Dermis microvascular lymphatic vessel endothelial cell (primary cell): Measurements from ENCODE around the gene SAA1. TPM values are rescaled to one million over a fixed set of nuclear protein-coding genes. Genes with fewer than 3 reads are reported as not detected.
A peak's percentile ranks its signal among the peaks of the same experiment; 100 is the strongest.
"Not testable (repeated sequence)": the region's sequence is repeated elsewhere in the genome, so short reads cannot be mapped to it uniquely, and the experiment has no call there.

Source experiments
- DNase-seq, 2 donors: peaks; one replicate each; pipeline versions ENCODE4 v3.0.0 to v3.0.0-alpha.2; 2010; ENCODE audit warnings: low read depth in 2 of 2
- total RNA-seq: library from RNA; depleted of rRNA; stranded (reverse); fragments of >200 nt; gene quantifications from 2 replicates; pipeline ENCODE4 v1.2.1, GENCODE V29; 2014

SAA1 gene
- total RNA-seq = not detected in 2 replicates

GRCh38 chr11:18265949-18266348, at the start of gene SAA1:
TSS of gene SAA1 (plus strand) at chr11:18266264. CDS start at chr11:18266888, 624 bp downstream.
- no peak for DNase-seq

- no peak for DNase-seq
Measured at GRCh38 chr11:18221274-18221876, 44.7 kb upstream of the SAA1 start.

- DNase-seq = no peak
Measured at GRCh38 chr11:18222814-18223421, 43.1 kb upstream of the SAA1 start.

- no peak for DNase-seq
Measured at GRCh38 chr11:18223591-18224387, 42.3 kb upstream of the SAA1 start.

GRCh38 chr11:18225913-18226312, 40.2 kb upstream of the SAA1 start:
- DNase-seq = no peak

- DNase-seq = no peak
Measured at GRCh38 chr11:18229501-18229900, 36.6 kb upstream of the SAA1 start.

GRCh38 chr11:18230859-18231258, 35.2 kb upstream of the SAA1 start:
- no peak for DNase-seq

- no peak for DNase-seq
Measured at GRCh38 chr11:18233912-18234311, 32.2 kb upstream of the SAA1 start.

- no peak for DNase-seq
Measured at GRCh38 chr11:18235394-18236334, 30.4 kb upstream of the SAA1 start.

GRCh38 chr11:18236664-18237356, 29.3 kb upstream of the SAA1 start, which contains the start of gene SAA4:
TSS of gene SAA4 (minus strand) at chr11:18236802. CDS start at chr11:18235926, 876 bp downstream.
- DNase-seq = no peak

- DNase-seq = no peak
Measured at GRCh38 chr11:18239655-18240054, 26.4 kb upstream of the SAA1 start.

- DNase-seq = peak; percentile 12 to 71
Measured at GRCh38 chr11:18243783-18244362, 22.2 kb upstream of the SAA1 start.

- DNase-seq = no peak
Measured at GRCh38 chr11:18245396-18245795, 20.7 kb upstream of the SAA1 start.

GRCh38 chr11:18246379-18247190, 19.5 kb upstream of the SAA1 start:
- not testable (repeated sequence) for DNase-seq

- DNase-seq = not testable (repeated sequence)
Measured at GRCh38 chr11:18247191-18247581, 18.9 kb upstream of the SAA1 start.

- no peak for DNase-seq
Measured at GRCh38 chr11:18248561-18248960, 17.5 kb upstream of the SAA1 start, which contains the start of gene SAA2. TSS of gene SAA2 (minus strand) at chr11:18248668. CDS start at chr11:18248011, 657 bp downstream.

GRCh38 chr11:18253233-18253632, 12.8 kb upstream of the SAA1 start:
- DNase-seq = no peak

- no peak for DNase-seq
Measured at GRCh38 chr11:18253778-18254338, 12.2 kb upstream of the SAA1 start.

- DNase-seq = no peak
Measured at GRCh38 chr11:18254781-18255361, 11.2 kb upstream of the SAA1 start.
